Loucy (cell line): ENCODE measurements around the gene IMPG1.
"Not testable (repeated sequence)": the region's sequence is repeated elsewhere in the genome, so short reads cannot be mapped to it uniquely, and the experiment has no call there.

Experiments
- H2AFZ ChIP-seq: fragments of 200-600 bp; sonication (generic); 2 replicates; pipeline ENCODE4 v1.6.0; 2016; ENCODE audit warnings: antibody characterized with exemption, mild to moderate bottlenecking, low read length, moderate library complexity
- H3F3A ChIP-seq: fragments of 200-600 bp; 2 replicates; pipeline ENCODE4 v1.6.0; 2016; ENCODE audit warnings: antibody characterized with exemption, low read depth, mild to moderate bottlenecking
- H3K27me3 ChIP-seq: fragments of 200-600 bp; sonication (generic); 2 replicates; pipeline ENCODE4 v1.6.1; 2014; ENCODE audit warnings: low read length, mild to moderate bottlenecking; ENCODE audit not compliant: insufficient read depth, poor library complexity, severe bottlenecking
- H3K36me3 ChIP-seq: fragments of 200-600 bp; sonication (generic); 2 replicates; pipeline ENCODE4 v1.6.1; 2016; ENCODE audit warnings: low read length; ENCODE audit not compliant: insufficient read depth
- H3K4me1 ChIP-seq: fragments of 200-600 bp; sonication (generic); 2 replicates; pipeline ENCODE4 v1.5.1; 2014; ENCODE audit warnings: low read length, mild to moderate bottlenecking; ENCODE audit not compliant: insufficient read depth, poor library complexity, severe bottlenecking
- H3K4me2 ChIP-seq: fragments of 200-600 bp; sonication (generic); 2 replicates; pipeline ENCODE4 v1.6.0; 2014; ENCODE audit warnings: antibody characterized with exemption, low read length, low read depth, mild to moderate bottlenecking; ENCODE audit not compliant: poor library complexity, severe bottlenecking
- H3K4me3 ChIP-seq: fragments of 200-600 bp; sonication (generic); 2 replicates; pipeline ENCODE4 v1.5.1; 2014; ENCODE audit warnings: low read length, mild to moderate bottlenecking, mixed read lengths; ENCODE audit not compliant: poor library complexity, severe bottlenecking
- H3K79me2 ChIP-seq: fragments of 200-600 bp; sonication (generic); 2 replicates; pipeline ENCODE4 v1.6.1; 2014; ENCODE audit warnings: low read length; ENCODE audit not compliant: insufficient read depth
- H3K9ac ChIP-seq: fragments of 200-600 bp; sonication (generic); 2 replicates; pipeline ENCODE4 v1.6.0; 2014; ENCODE audit warnings: mild to moderate bottlenecking, low read depth, low read length, moderate library complexity; ENCODE audit not compliant: poor library complexity, severe bottlenecking
- H3K9me2 ChIP-seq: fragments of 200-600 bp; sonication (generic); replicated peaks from 2 replicates; pipeline ENCODE4 v1.6.1; 2016; ENCODE audit warnings: low read depth, low read length, mixed read lengths
- H3K9me3 ChIP-seq: fragments of 200-600 bp; sonication (generic); 2 replicates; pipeline ENCODE4 v1.6.1; 2014; ENCODE audit warnings: mild to moderate bottlenecking, antibody characterized with exemption, low read length, low read depth; ENCODE audit not compliant: insufficient read depth
- H4K20me1 ChIP-seq: fragments of 200-600 bp; sonication (generic); 2 replicates; pipeline ENCODE4 v1.6.0; 2014; ENCODE audit warnings: antibody characterized with exemption, low read length, mild to moderate bottlenecking; ENCODE audit not compliant: insufficient read depth, poor library complexity, severe bottlenecking
- CTCF ChIP-seq: fragments of 200-600 bp; sonication (generic); conservative IDR thresholded peaks from 2 replicates; pipeline ENCODE4 v1.5.1; 2014; ENCODE audit warnings: mild to moderate bottlenecking, antibody characterized with exemption, low read length
- EZH2phosphoT487 ChIP-seq: fragments of 200-600 bp; IDR thresholded peaks from 2 replicates; pipeline ENCODE4 v1.6.1; 2018; ENCODE audit warnings: antibody characterized with exemption, mild to moderate bottlenecking, moderate library complexity, borderline replicate concordance

Gene IMPG1

GRCh38 chr6:75906871-75907270 lies 165.6 kb downstream of the IMPG1 start:
- Histone ChIP-seq H3F3A (no peaks in the 10 kb centered on the region), H2AFZ (no peak overlapping the region), H3K4me2 (no peak overlapping the region), H3K9me3 (no peaks in the 10 kb centered on the region), H3K36me3 (no peaks in the 10 kb centered on the region), H3K4me3 (no peak overlapping the region), H3K79me2 (no peaks in the 10 kb centered on the region), H3K4me1 (no peaks in the 10 kb centered on the region), H3K9me2 (no peaks in the 10 kb centered on the region), H3K27me3 (no peaks in the 10 kb centered on the region), H4K20me1 (no peaks in the 10 kb centered on the region), H3K9ac (no peak overlapping the region)
- TF ChIP-seq CTCF (no peak), EZH2phosphoT487 (no peak)

- H3K4me1 ChIP-seq, H3K4me3 ChIP-seq: not testable (repeated sequence)
Measured at GRCh38 chr6:75905129-75905528, 167.3 kb downstream of the IMPG1 start.

GRCh38 chr6:75900216-75900615 lies 172.2 kb downstream of the IMPG1 start:
- H3K4me1 ChIP-seq, H3K27me3 ChIP-seq, H3K36me3 ChIP-seq, H3K9ac ChIP-seq, H3K4me2 ChIP-seq, H3K9me3 ChIP-seq, H3K79me2 ChIP-seq, H2AFZ ChIP-seq, H3K4me3 ChIP-seq, H3F3A ChIP-seq, H4K20me1 ChIP-seq, H3K9me2 ChIP-seq: not testable (repeated sequence)

More at GRCh38 chr6:75905129-75905528, 167.3 kb downstream of the IMPG1 start:
- H3F3A ChIP-seq, H3K36me3 ChIP-seq, H3K79me2 ChIP-seq, H3K27me3 ChIP-seq, H3K9me2 ChIP-seq, H2AFZ ChIP-seq, H3K9me3 ChIP-seq, H3K4me2 ChIP-seq, H3K9ac ChIP-seq, H4K20me1 ChIP-seq: not testable (repeated sequence)

- no peaks in the 10 kb centered on the region for H3F3A ChIP-seq
- H3K9me2 ChIP-seq = no peaks in the 10 kb centered on the region
- no peak overlapping the region for H3K9ac ChIP-seq
- H3K9me3 ChIP-seq = no peaks in the 10 kb centered on the region
- H3K4me2 ChIP-seq = no peak overlapping the region
- no peaks in the 10 kb centered on the region for H3K4me1 ChIP-seq
- no peaks in the 10 kb centered on the region for H3K79me2 ChIP-seq
- H3K27me3 ChIP-seq = no peaks in the 10 kb centered on the region
- no peak for TF ChIP-seq EZH2phosphoT487
- no peak for TF ChIP-seq CTCF
- H4K20me1 ChIP-seq = no peaks in the 10 kb centered on the region
- H3K4me3 ChIP-seq = no peak overlapping the region
- H3K36me3 ChIP-seq = no peaks in the 10 kb centered on the region
- H2AFZ ChIP-seq = no peak overlapping the region
Measured at GRCh38 chr6:75896526-75896925, 175.9 kb downstream of the IMPG1 start.
